B cell (primary cell): ENCODE results near the gene ITGAV. TPM values are rescaled to one million over a fixed set of nuclear protein-coding genes. Genes with fewer than 3 reads are reported as not detected.

Experiments
- ATAC-seq: fragments of 200-7000 bp; cut with Tn5 transposase; one replicate; pipeline ENCODE4 v1.10.0; 2021; ENCODE audit warnings: low read depth, mild to moderate bottlenecking, moderate number of reproducible peaks, moderate library complexity
- CTCF ChIA-PET: fragments of 350-600 bp; sonication (Branson Sonifier 250); formaldehyde crosslinking; loops from one replicate; lab custom pipeline; 2021; ENCODE audit warnings: antibody characterized with exemption, inconsistent platforms; lab: Charles Lee
- POLR2A ChIA-PET: fragments of 350-600 bp; sonication (Branson Sonifier 250); formaldehyde crosslinking; loops from one replicate; lab custom pipeline; 2021; ENCODE audit warnings: antibody characterized with exemption; lab: Charles Lee
- DNase-seq: peaks from one replicate; pipeline ENCODE4 v3.0.0; 2013
- H2AFZ ChIP-seq: 2 replicates; pipeline ENCODE4 v1.6.1; 2012; ENCODE audit warnings: mild to moderate bottlenecking, low read depth, low read length; ENCODE audit not compliant: insufficient read depth, poor library complexity, severe bottlenecking
- H3K27ac ChIP-seq, 2 donors: 1 replicate in 1 of 2; 2 replicates in 1 of 2; pipeline ENCODE4 v1.5.1; 2012 to 2013; ENCODE audit warnings: low read length in 2 of 2, mild to moderate bottlenecking in 2 of 2, moderate library complexity in 1 of 2
- H3K27me3 ChIP-seq, 4 experiments: fragments of 200-600 bp in 1 of 4; sonication (generic) in 1 of 4; replicated peaks in 1 of 4; 1 replicate in 2 of 4; 2 replicates in 2 of 4; pipeline versions ENCODE4 v1.6.1 to v1.7.0; 2013 to 2016; ENCODE audit warnings: low read length in 3 of 4, mild to moderate bottlenecking in 2 of 4, mixed read lengths in 1 of 4, moderate library complexity in 1 of 4; ENCODE audit not compliant: insufficient read depth in 4 of 4, control insufficient read depth in 3 of 4; ENCODE audit errors: control extremely low read depth in 1 of 4
- H3K36me3 ChIP-seq, 2 experiments: replicated peaks in 1 of 2; 1 replicate in 1 of 2; 2 replicates in 1 of 2; pipeline versions ENCODE4 v1.6.1 to v1.7.1; 2013; ENCODE audit warnings: low read length in 1 of 2; ENCODE audit not compliant: insufficient read depth in 2 of 2, control insufficient read depth in 1 of 2; ENCODE audit errors: control extremely low read depth in 1 of 2, extremely low read depth in 1 of 2
- H3K4me1 ChIP-seq, 2 donors: fragments of 200-600 bp in 1 of 2; sonication (generic) in 1 of 2; 1 replicate in 1 of 2; 2 replicates in 1 of 2; pipeline versions ENCODE4 v1.5.1 to v1.6.1; 2013 to 2017; ENCODE audit warnings: low read length in 2 of 2; ENCODE audit not compliant: control insufficient read depth in 2 of 2, insufficient read depth in 2 of 2
- H3K4me2 ChIP-seq: replicated peaks from 2 replicates; pipeline ENCODE3; 2012; ENCODE audit warnings: mild to moderate bottlenecking, low read depth, low read length; ENCODE audit not compliant: poor library complexity, severe bottlenecking
- H3K4me3 ChIP-seq, 5 experiments: fragments of 200-600 bp in 1 of 5; sonication (generic) in 1 of 5; 1 replicate in 3 of 5; 2 replicates in 2 of 5; pipeline versions ENCODE4 v1.5.1 to v1.7.0; 2011 to 2016; ENCODE audit warnings: low read length in 4 of 5, mild to moderate bottlenecking in 4 of 5, low read depth in 2 of 5, control low read depth in 1 of 5, moderate library complexity in 1 of 5; ENCODE audit not compliant: insufficient read depth in 1 of 5; ENCODE audit errors: control extremely low read depth in 1 of 5, extremely low read depth in 1 of 5
- H3K79me2 ChIP-seq: fragments of 200-600 bp; sonication (generic); one replicate; pipeline ENCODE4 v1.6.0; 2016; ENCODE audit warnings: low read length; ENCODE audit not compliant: control insufficient read depth, insufficient read depth
- H3K9ac ChIP-seq: fragments of 200-600 bp; sonication (generic); 2 replicates; pipeline ENCODE4 v1.6.1; 2017; ENCODE audit warnings: mild to moderate bottlenecking, low read length, moderate library complexity
- H3K9me3 ChIP-seq, 3 donors: one replicate each; pipeline versions ENCODE4 v1.6.1 to v1.7.1; 2013; ENCODE audit warnings: low read length in 2 of 3; ENCODE audit not compliant: control insufficient read depth in 2 of 3, insufficient read depth in 1 of 3; ENCODE audit errors: control extremely low read depth in 1 of 3
- H4K20me1 ChIP-seq: 2 replicates; pipeline ENCODE4 v1.6.0; 2012; ENCODE audit warnings: mild to moderate bottlenecking, low read length; ENCODE audit not compliant: insufficient read depth, control insufficient read depth, poor library complexity, severe bottlenecking
- H3K27ac Mint-ChIP-seq: one replicate; pipeline ENCODE4 v1.8.0; 2021; ENCODE audit warnings: mixed read lengths
- H3K27me3 Mint-ChIP-seq: one replicate; pipeline ENCODE4 v1.8.0; 2021; ENCODE audit warnings: mixed read lengths
- H3K4me1 Mint-ChIP-seq: one replicate; pipeline ENCODE4 v1.8.0; 2021; ENCODE audit warnings: mixed read lengths
- H3K4me3 Mint-ChIP-seq: one replicate; pipeline ENCODE4 v1.8.0; 2021; ENCODE audit warnings: mixed read lengths
- H3K9me3 Mint-ChIP-seq: one replicate; pipeline ENCODE4 v1.8.0; 2022; ENCODE audit warnings: mixed read lengths; ENCODE audit not compliant: insufficient read depth
- EZH2 ChIP-seq: IDR thresholded peaks from 2 replicates; pipeline ENCODE4 v1.6.1; 2012; ENCODE audit warnings: borderline replicate concordance, low read depth, mild to moderate bottlenecking, moderate library complexity, low read length; ENCODE audit not compliant: insufficient read depth, poor library complexity, severe bottlenecking
- WGBS: methylation state at CpG from one replicate; pipeline ENCODE4 v1.1.5; 2013; ENCODE audit warnings: missing lambda C conversion rate; ENCODE audit not compliant: insufficient coverage; 5-methylcytosine and 5-hydroxymethylcytosine counted together
- intact Hi-C: fragments of 100-400 bp; cut with micrococcal nuclease; formaldehyde crosslinking; loops from one replicate; pipeline ENCODE4 v1.10.0; 2022
- polyA plus RNA-seq: library from polyadenylated mRNA; depleted of rRNA; stranded (reverse); fragments of >200 nt; gene quantifications from 2 replicates; pipeline ENCODE4 v1.2.3, GENCODE V29; 2012
- total RNA-seq, 2 donors: library from RNA; stranded (reverse); fragments of 120-200 nt in 1 of 2; gene quantifications; 1 replicate in 1 of 2; 2 replicates in 1 of 2; pipeline versions ENCODE4 v1.2.3 to v1.2.4, GENCODE V29; 2013 to 2022
- TF ChIP-seq, protein P1 (sequence below): fragments of 200-600 bp; IDR thresholded peaks from one replicate; pipeline ENCODE4 v1.8.0; 2022; ENCODE audit warnings: antibody characterized with exemption, mild to moderate bottlenecking

The ITGAV gene
- total and polyA plus RNA-seq, 2 donors (not counting 1 experiment from before 2014, with no cell fraction given): 0.58 to 3.6 TPM

DNA sequence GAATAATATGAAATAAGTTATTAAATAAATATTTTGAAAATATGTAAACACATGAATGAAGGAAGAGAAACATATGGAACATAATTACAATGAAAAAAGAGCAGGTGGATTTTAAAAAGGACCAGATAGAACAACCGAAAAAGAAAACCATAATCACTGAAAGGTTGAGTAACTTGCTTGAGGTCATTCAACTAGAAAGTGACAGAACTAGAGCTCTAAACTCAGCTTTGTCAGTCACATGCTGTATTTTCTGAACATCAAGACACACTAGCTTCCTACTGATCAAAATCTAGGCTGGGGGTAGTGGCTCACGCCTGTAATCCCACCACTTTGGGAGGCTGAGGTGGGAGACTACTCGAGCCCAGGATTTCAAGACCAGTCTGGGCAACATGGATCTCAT, 30.0 kb upstream of the ITGAV start:
- TF ChIP-seq EZH2: no peak
- TF ChIP-seq, protein P1, sequence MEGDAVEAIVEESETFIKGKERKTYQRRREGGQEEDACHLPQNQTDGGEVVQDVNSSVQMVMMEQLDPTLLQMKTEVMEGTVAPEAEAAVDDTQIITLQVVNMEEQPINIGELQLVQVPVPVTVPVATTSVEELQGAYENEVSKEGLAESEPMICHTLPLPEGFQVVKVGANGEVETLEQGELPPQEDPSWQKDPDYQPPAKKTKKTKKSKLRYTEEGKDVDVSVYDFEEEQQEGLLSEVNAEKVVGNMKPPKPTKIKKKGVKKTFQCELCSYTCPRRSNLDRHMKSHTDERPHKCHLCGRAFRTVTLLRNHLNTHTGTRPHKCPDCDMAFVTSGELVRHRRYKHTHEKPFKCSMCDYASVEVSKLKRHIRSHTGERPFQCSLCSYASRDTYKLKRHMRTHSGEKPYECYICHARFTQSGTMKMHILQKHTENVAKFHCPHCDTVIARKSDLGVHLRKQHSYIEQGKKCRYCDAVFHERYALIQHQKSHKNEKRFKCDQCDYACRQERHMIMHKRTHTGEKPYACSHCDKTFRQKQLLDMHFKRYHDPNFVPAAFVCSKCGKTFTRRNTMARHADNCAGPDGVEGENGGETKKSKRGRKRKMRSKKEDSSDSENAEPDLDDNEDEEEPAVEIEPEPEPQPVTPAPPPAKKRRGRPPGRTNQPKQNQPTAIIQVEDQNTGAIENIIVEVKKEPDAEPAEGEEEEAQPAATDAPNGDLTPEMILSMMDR: no peak
- no CpG with 5 or more reads among the region's 3 CpGs for WGBS

GRCh38 chr2:186560254-186560653, 29.6 kb upstream of the ITGAV start:
- Histone ChIP-seq H3K27ac (no peak overlapping the region), H4K20me1 (no peaks in the 10 kb centered on the region), H3K9ac (no peak overlapping the region), H3K79me2 (no peaks in the 10 kb centered on the region), H3K36me3 (no peaks in the 10 kb centered on the region), H3K4me2 (no peak overlapping the region), H3K4me3 (no peak overlapping the region), H2AFZ (no peak overlapping the region), H3K4me1 (no peaks in the 10 kb centered on the region), H3K9me3 (no peaks in the 10 kb centered on the region), H3K27me3 (no peaks in the 10 kb centered on the region)
- ATAC-seq: no peak
- Mint-ChIP-seq H3K27ac (no peak overlapping the region), H3K4me3 (no peak overlapping the region), H3K27me3 (peaks cover 12% of the 10 kb centered on the region), H3K9me3 (no peaks in the 10 kb centered on the region), H3K4me1 (no peaks in the 10 kb centered on the region)
- CTCF ChIA-PET: no interaction called here
- TF ChIP-seq, protein P1: no peak
- TF ChIP-seq EZH2: no peak
- POLR2A ChIA-PET: no interaction called here
- no peak for DNase-seq
- WGBS: 80% methylated on average over 1 of the region's 3 CpGs
- intact Hi-C loops: no loop called here

More for the DNA sequence above, 30.0 kb upstream of the ITGAV start:
- H3K4me3 ChIP-seq: no peak overlapping the region
- H4K20me1 ChIP-seq: no peaks in the 10 kb centered on the region
- H3K79me2 ChIP-seq: no peaks in the 10 kb centered on the region
- Mint-ChIP-seq H3K27me3 (peaks cover 12% of the 10 kb centered on the region), H3K27ac (no peak overlapping the region), H3K4me3 (no peak overlapping the region), H3K4me1 (no peaks in the 10 kb centered on the region), H3K9me3 (no peaks in the 10 kb centered on the region)
- no peaks in the 10 kb centered on the region for H3K9me3 ChIP-seq
- H3K4me1 ChIP-seq: no peaks in the 10 kb centered on the region
- H3K27ac ChIP-seq: no peak overlapping the region
- H3K9ac ChIP-seq: no peak overlapping the region
- ATAC-seq: no peak
- no peak for DNase-seq
- ChIA-PET POLR2A (no interaction called here), CTCF (no interaction called here)
- H3K27me3 ChIP-seq: no peaks in the 10 kb centered on the region
- H3K36me3 ChIP-seq: no peaks in the 10 kb centered on the region
- H3K4me2 ChIP-seq: no peak overlapping the region
- no peak overlapping the region for H2AFZ ChIP-seq
- intact Hi-C loops: no loop called here
